Measurements from ENCODE around the gene HNRNPC.

Gene HNRNPC

DNA sequence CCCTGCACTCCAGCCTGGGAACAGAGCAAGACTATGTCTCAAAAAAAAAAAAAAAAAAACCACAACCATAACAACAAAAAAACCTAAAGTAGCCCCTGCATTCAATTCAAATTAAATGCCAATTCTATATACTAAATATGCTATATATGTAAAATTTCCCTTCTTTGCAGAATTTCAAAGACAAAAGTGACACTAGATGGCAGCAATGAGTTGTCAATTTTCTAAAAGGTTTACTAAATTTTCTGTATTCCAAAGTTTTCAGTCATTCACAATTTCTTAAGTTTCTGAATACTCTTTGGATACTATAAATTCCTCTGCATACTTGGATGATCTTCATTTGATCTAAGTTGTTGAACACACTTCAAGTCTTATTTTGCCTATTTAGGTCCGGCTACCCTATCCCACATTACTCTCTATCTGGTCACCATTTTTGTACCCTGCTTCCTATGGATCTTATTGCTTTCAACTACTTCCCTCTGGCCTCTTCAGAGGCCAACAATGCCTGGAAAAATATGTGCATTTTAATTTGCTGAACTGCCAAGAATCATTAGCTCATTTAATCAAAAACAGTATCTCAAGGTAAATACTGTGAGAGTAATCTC lies 27.9 kb downstream of the HNRNPC start:
- no peak overlapping the region for H3K4me3 ChIP-seq (ENCODE audit: low read depth in 1 of 2, low read length in 2 of 2)
- H4K20me1 ChIP-seq (ENCODE audit: insufficient read depth, low read length) = peaks cover 98% of the 10 kb centered on the region
- DNase-seq (no peak), ATAC-seq (ENCODE audit: insufficient read depth, low read depth) (no peak)
- H3K36me3 ChIP-seq (ENCODE audit: insufficient read depth, low read length) = peaks cover 94% of the 10 kb centered on the region
- peaks cover 100% of the 10 kb centered on the region for H3K79me2 ChIP-seq (ENCODE audit: insufficient read depth, low read length)
- H3K27ac ChIP-seq (ENCODE audit: low read length) = no peak overlapping the region
- peaks cover 7% of the 10 kb centered on the region; the same call in 1 of the 2 replicates for H3K4me1 ChIP-seq (ENCODE audit: insufficient read depth, low read length)
- no peaks in the 10 kb centered on the region for H3K27me3 ChIP-seq (ENCODE audit: insufficient read depth, low read length, poor library complexity)
- no peak overlapping the region for H2AFZ ChIP-seq (ENCODE audit: low read depth, low read length)
- no peak overlapping the region for H3K4me2 ChIP-seq (ENCODE audit: insufficient read depth, low read length)
- no peak overlapping the region for H3K9ac ChIP-seq (ENCODE audit: low read depth, low read length)
- TF ChIP-seq, protein P1, sequence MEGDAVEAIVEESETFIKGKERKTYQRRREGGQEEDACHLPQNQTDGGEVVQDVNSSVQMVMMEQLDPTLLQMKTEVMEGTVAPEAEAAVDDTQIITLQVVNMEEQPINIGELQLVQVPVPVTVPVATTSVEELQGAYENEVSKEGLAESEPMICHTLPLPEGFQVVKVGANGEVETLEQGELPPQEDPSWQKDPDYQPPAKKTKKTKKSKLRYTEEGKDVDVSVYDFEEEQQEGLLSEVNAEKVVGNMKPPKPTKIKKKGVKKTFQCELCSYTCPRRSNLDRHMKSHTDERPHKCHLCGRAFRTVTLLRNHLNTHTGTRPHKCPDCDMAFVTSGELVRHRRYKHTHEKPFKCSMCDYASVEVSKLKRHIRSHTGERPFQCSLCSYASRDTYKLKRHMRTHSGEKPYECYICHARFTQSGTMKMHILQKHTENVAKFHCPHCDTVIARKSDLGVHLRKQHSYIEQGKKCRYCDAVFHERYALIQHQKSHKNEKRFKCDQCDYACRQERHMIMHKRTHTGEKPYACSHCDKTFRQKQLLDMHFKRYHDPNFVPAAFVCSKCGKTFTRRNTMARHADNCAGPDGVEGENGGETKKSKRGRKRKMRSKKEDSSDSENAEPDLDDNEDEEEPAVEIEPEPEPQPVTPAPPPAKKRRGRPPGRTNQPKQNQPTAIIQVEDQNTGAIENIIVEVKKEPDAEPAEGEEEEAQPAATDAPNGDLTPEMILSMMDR (IDR thresholded peaks at IDR 0.05; ENCODE audit: borderline replicate concordance, extremely low read depth, low read length, poor library complexity, severe bottlenecking) = peak; percentile 60
- no peak for TF ChIP-seq EZH2 (IDR thresholded peaks at IDR 0.05; ENCODE audit: borderline replicate concordance, low read depth, low read length, severe bottlenecking)
- no peaks in the 10 kb centered on the region for H3K9me3 ChIP-seq (ENCODE audit: insufficient read depth, low read length, severe bottlenecking)

DNA sequence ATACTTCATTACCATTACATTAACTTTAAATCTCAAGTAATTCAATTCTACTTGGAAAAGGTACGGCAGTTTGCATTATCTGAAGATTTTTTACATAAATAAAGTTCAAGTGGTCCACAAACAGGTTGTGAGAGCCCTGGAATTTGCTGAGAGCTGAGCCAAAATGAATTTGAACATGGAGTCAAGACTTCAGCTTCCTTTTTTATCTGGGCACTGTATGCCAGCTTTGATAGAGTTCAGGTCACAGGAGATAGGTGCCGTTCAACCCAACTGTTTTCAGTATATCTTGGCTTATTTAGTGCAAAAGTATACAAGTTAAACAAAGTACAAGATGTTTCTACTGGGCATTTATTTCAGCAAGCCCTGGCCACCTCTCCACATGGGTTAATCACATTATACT lies 28.8 kb downstream of the HNRNPC start:
- no peak overlapping the region for H3K27ac ChIP-seq (ENCODE audit: low read length)
- peaks cover 7% of the 10 kb centered on the region; the same call in 1 of the 2 replicates for H3K4me1 ChIP-seq (ENCODE audit: insufficient read depth, low read length)
- no peak overlapping the region for H2AFZ ChIP-seq (ENCODE audit: low read depth, low read length)
- DNase-seq (no peak), ATAC-seq (ENCODE audit: insufficient read depth, low read depth) (no peak)
- peaks cover 100% of the 10 kb centered on the region for H3K79me2 ChIP-seq (ENCODE audit: insufficient read depth, low read length)
- no peak overlapping the region for H3K4me3 ChIP-seq (ENCODE audit: low read depth in 1 of 2, low read length in 2 of 2)
- H3K9ac ChIP-seq (ENCODE audit: low read depth, low read length) = no peak overlapping the region
- no peaks in the 10 kb centered on the region for H3K9me3 ChIP-seq (ENCODE audit: insufficient read depth, low read length, severe bottlenecking)
- TF ChIP-seq, protein P1 (IDR thresholded peaks at IDR 0.05; ENCODE audit: borderline replicate concordance, extremely low read depth, low read length, poor library complexity, severe bottlenecking) = no peak
- no peak for TF ChIP-seq EZH2 (IDR thresholded peaks at IDR 0.05; ENCODE audit: borderline replicate concordance, low read depth, low read length, severe bottlenecking)
- no peaks in the 10 kb centered on the region for H3K27me3 ChIP-seq (ENCODE audit: insufficient read depth, low read length, poor library complexity)
- peaks cover 94% of the 10 kb centered on the region for H3K36me3 ChIP-seq (ENCODE audit: insufficient read depth, low read length)
- H3K4me2 ChIP-seq (ENCODE audit: insufficient read depth, low read length) = no peak overlapping the region
- H4K20me1 ChIP-seq (ENCODE audit: insufficient read depth, low read length) = peaks cover 99% of the 10 kb centered on the region

DNA sequence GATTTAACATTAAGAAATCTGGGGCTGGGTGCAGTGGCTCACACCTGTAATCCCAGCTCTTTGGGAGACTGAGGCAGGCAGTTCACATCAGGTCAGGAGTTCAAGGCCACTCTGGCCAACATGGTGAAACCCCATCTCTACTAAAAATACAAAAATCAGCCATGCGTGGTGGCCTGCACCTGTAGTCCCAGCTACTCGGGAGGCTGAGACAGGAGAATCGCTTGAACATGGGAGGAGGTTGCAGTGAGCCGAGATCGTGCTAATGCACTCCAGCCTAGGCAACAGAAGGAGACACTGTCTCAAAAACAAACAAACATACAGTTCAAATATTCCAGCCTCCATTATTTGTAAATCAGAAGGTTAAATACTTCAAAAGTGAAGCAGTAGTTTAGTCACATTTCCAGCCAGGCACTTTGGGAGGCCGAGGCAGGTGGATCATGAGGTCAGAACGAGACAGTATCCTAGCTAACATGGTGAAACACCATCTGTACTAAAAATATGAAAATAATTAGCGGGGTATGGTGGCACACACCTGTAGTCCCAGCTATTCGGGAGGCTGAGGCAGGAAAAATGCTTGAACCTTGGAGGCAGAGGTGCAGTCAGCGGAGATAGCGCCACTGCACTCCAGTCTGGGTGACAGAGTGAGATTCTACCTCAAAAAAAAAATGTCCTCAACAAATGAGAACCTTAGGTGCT lies 30.3 kb downstream of the HNRNPC start:
- DNase-seq (no peak), ATAC-seq (ENCODE audit: insufficient read depth, low read depth) (no peak)
- Histone ChIP-seq H3K4me2 (ENCODE audit: insufficient read depth, low read length) (no peak overlapping the region), H3K36me3 (ENCODE audit: insufficient read depth, low read length) (peaks cover 96% of the 10 kb centered on the region), H3K27ac (ENCODE audit: low read length) (no peak overlapping the region), H3K4me1 (ENCODE audit: insufficient read depth, low read length) (peaks cover 6% of the 10 kb centered on the region; the same call in 1 of the 2 replicates), H4K20me1 (ENCODE audit: insufficient read depth, low read length) (peaks cover 99% of the 10 kb centered on the region), H3K4me3 (ENCODE audit: low read depth in 1 of 2, low read length in 2 of 2) (no peak overlapping the region), H3K27me3 (ENCODE audit: insufficient read depth, low read length, poor library complexity) (no peaks in the 10 kb centered on the region), H2AFZ (ENCODE audit: low read depth, low read length) (no peak overlapping the region), H3K79me2 (ENCODE audit: insufficient read depth, low read length) (peaks cover 100% of the 10 kb centered on the region), H3K9me3 (ENCODE audit: insufficient read depth, low read length, severe bottlenecking) (no peaks in the 10 kb centered on the region), H3K9ac (ENCODE audit: low read depth, low read length) (no peak overlapping the region)
- no peak for TF ChIP-seq EZH2 (IDR thresholded peaks at IDR 0.05; ENCODE audit: borderline replicate concordance, low read depth, low read length, severe bottlenecking)
- TF ChIP-seq, protein P1 (IDR thresholded peaks at IDR 0.05; ENCODE audit: borderline replicate concordance, extremely low read depth, low read length, poor library complexity, severe bottlenecking) = no peak

All from DND-41 (cell line).